ENCODE results near the gene LONP2.
"Not testable (repeated sequence)": the region's sequence is repeated elsewhere in the genome, so short reads cannot be mapped to it uniquely, and the experiment has no call there.

LONP2 gene

DNA sequence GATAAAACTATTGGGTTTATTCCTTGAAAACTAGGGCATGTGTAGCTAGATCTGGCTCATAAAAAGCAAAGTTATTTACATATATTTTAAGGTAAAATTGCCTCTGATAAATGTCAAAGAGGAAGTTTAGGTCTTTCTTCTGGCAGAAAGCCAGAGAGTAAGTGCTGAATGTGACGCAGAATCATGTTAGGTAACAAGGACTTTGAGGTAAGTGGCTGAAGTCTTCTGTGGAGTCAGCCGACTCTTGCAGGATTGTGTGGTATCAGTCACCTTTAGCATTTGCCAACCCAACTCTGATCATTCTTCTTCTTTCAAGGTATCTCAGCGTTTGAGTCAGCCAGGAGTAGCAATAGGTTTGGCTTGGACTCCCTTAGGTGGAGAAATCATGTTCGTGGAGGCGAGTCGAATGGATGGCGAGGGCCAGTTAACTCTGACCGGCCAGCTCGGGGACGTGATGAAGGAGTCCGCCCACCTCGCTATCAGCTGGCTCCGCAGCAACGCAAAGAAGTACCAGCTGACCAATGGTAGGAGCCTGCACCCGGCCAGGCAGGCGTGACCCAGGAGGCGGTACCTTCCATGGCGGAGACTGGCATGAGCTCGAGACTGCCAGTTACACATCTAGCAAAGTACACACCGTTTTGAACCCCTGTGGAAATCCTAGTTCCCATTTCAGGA, 103.2 kb downstream of the LONP2 start:
- FAIRE-seq = no peak

- FAIRE-seq = no peak
Measured at GRCh38 chr16:48347980-48348379, 103.9 kb downstream of the LONP2 start.

DNA sequence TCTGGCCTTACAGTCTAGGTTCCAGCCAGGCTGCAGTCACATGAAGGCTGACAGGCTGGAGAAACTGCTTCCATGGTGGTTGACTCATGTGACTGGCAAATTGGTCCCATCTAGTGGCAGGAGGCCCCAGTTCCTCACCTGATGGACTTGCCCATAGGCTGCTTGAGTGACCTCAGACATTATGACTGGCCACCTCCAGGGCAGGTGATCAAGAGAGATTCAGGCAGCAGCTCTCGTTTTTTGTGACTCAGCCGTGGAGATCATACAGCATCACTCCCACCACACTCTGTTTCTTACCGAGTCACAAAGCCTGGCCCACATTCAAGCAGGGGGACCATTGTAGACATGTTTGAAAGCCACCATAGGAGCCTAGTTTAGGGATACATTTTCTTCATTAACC, 106.6 kb downstream of the LONP2 start:
- no peak for FAIRE-seq

- no peak for FAIRE-seq
Measured at GRCh38 chr16:48352648-48353390, 108.7 kb downstream of the LONP2 start.

DNA sequence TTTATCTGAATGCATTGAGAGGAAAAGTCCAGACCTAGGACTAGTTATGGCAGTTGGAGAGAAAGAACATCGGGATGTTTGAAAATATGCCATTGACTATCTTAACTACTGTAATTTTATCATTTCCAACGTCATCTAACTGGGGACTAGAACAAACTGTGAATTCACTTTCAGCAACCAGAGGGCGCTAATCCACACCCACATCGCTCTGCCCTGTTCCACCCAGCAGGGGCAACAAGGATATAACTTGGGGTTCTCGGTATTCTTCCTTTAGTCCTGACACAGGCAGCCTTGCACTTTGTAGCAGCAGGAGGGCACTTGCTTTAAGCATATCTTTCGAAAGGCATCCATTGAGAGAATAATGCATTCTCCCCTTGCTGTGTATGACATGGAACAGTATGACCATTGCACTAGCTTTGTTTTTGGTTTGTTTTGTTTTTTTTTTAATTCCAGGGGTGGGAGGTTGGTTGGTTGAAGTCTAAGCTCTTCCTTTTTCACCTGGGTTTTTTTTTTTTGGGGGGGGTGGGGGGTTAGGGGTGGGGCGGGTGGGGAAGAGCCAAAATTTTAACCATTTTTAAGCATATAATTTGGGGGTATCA, 109.6 kb downstream of the LONP2 start:
- peak; percentile 9 for FAIRE-seq

DNA sequence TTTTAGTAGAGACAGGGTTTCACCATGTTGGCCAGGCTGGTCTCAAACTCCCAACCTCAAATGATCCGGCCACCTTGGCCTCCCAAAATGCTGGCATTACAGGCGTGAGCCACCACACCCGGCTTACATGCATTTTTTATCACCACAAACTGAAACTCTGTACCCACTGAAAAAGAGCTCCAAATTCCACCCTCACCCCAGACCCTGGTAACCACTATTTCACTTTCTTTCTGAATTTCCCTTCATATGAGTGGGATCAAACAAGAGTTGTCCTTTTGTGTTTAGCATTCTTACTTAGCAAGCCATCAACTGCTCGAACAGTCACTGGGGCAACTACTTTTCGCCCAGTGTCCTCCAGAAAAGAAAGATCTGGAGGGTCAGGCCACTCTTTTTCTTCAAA, 110.3 kb downstream of the LONP2 start:
- FAIRE-seq = not testable (repeated sequence)

DNA sequence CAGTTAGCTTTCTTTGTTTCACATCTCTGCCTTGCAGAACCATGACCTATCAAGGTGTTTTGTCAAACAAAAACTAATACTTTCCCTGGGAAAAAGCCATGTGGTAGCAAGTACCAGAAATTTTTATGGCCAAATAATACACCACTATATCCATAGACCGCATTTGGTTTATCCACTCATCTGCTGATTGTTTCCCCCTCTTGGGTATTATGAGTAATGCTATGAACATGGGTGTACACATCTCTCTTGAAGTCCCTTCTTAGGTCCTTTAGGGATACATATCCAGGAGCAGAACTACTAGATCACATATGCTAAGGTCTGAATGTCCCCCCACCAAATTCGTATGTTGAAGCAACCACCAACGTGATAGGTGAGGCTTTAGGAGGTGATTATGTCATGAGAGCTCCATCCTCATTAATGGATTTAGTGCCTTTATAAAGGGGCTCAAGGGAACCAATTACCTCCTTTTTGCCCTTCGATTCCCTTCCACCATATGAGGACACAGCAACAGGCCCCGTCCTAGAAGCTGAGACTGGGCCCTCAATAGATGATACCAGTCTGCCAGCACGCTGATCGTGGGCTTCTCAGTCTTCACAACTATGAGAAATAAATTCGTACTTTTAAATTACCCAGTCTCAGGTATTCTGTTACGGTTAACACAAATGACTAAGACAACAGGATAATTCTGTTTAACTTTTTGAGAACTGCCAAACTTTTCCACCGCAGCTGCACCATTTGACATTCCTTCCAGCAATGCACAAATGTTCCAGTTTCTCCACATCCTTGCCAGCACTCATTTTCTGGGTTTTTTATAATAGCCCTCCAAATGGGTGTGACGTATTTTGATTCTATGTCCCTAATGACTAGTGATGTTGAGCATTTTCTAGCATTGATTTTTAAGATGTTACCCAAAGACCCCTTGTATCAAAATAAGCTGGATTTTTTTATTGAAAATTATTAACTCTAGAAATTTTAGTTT, 111.1 kb downstream of the LONP2 start:
- no peak for FAIRE-seq

DNA sequence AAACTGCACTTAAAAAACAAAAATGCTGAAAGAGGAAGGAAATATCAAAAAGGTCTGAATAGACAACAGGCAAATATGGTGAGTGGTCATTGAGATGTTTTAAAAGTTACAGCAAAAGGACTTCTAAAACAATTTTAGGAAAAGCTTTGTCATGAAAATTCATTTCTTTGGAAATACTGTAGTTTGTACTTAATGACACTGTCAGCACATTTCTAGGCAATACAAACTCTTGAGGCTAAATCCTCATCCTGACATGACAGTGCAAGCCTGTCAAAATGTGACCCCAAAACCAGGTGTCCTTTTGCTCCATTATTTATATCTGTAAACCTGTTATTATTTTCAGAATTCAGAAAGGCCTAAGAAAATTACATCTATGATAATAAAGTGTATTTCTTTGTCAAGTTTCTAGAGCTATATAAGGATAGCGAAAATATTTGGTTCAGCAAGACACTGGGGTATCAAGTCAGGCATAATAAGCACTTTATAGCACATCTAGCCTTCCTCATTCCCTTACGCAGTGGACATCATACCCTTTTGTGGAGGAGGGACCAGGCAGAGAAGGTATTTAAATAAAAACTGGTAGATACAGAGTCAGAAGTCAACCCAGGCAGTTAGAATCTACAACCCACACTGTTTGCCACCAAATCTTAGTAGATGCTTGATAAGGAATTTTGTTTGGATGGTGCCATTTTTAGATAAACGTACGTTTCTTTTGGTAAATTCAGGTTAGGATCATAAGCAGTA, 112.7 kb downstream of the LONP2 start:
- no peak for FAIRE-seq

- no peak for FAIRE-seq
Measured at GRCh38 chr16:48358419-48358818, 114.3 kb downstream of the LONP2 start.

- FAIRE-seq = no peak
Measured at GRCh38 chr16:48359983-48360382, 115.9 kb downstream of the LONP2 start.

DNA sequence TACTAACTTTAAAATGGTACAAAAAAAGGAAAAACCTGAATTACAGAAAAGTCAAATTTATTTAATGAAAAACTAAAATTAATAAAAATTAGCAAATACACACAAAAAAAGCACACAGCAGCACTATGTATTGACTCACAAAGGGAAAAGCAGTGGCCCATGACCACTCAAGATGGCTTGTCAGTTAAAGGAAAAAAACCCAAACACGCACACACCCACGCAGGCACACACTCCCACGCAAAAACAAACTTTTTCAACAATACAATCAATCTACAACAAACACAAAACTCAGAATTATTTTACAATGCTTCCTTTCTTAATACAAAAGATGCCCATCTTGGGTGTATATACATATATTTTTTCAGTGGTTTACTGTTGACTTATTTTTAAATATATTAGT, 116.9 kb downstream of the LONP2 start:
- no peak for FAIRE-seq

DNA sequence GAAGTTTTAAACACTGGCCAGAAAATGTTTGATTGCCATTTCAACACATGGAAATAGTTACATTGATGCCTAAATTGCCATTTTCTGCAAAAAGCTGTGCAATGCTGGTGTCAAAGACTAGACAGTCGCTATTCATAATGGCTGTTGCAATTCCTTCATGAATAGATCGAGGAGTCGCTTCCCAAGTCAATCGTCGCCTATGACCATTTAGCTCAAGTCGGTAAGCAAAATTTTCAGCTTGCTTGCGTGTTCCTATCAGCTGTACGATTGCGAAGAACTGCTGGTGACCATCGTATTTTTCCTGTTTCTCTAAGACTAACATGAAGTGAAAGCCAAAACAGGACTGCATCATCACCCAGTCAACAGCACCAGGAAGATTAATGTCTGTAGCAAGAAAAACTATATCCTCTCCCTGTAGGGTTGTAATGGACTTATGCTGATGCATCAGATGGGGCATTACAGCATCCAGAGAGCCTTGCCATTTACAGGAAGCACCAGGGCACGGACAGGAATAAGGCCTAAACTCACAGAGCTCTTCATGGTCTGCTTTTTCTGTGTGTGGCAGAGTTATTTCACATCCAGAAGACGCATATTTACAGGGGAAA, 117.5 kb downstream of the LONP2 start:
- no peak for FAIRE-seq

DNA sequence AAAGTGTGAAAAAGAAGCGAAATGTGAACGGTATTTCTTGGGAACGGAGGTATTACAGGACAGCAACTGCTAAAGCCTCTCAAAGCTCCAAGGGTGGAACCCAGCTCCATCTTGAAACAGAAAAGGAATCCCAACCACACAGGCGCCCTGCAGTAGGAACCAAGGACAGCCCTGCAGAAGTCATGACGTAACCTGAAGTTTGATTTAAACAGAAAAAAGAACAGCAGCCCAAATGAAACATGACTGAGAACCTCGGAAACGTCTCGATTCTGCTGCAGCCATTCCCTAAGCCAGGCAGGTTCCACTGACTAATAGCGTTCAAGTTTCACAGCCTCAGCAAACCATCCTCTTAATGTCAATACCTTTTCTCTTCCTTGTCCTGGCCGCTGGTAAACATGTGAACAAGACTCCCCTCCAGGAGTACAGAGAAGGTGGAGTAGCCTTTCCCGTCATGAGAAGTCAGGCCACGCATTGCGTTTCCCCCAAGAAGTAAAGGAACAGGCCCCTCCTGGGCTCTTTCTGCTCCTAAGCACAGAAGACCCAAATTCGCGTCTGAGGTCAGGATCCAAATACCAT, 121.0 kb downstream of the LONP2 start:
- no peak for FAIRE-seq

- no peak for FAIRE-seq
Measured at GRCh38 chr16:48365601-48366164, 121.6 kb downstream of the LONP2 start.

- FAIRE-seq = no peak
Measured at GRCh38 chr16:48366165-48367093, 122.3 kb downstream of the LONP2 start.

- no peak for FAIRE-seq
Measured at GRCh38 chr16:48367441-48368049, 123.4 kb downstream of the LONP2 start.

- FAIRE-seq = no peak
Measured at GRCh38 chr16:48369765-48370164, 125.7 kb downstream of the LONP2 start.

GRCh38 chr16:48370229-48370628, 126.1 kb downstream of the LONP2 start:
- FAIRE-seq = no peak

DNA sequence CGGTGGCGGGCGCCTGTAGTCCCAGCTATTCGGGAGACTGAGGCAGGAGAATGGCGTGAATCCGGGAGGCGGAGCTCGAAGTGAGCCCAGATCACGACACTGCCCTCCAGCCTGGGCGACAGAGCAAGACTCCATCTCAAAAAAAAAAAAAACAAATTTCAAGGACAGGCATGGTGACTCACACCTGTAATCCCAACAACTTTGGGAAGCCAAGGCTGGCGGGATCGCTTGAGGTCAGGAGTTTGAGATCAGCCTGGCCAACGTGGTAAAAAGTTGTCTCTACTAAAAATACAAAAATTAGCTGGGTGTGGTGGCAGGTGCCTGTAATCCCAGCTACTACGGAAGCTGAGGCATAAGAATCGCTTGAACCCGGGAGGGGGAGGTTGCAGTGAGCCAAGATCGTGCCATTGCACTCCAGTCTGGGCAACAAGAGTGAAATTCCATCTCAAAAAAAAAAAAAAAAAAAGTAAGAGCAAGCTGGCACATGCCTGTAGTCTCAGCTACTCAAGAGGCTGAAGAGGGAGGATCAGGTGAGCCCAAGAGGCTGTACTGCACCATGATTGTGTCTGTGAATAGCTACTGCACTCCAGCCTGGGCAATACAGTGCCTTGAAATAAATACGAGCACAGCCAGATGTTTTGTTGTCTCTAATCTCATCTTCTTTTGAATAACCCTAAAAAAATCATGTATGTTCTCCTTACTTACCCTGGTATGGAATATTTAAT, 126.7 kb downstream of the LONP2 start:
- not testable (repeated sequence) for FAIRE-seq
